GM12878 (cell line): ENCODE measurements around the gene DMD. TPM values are rescaled to one million over a fixed set of nuclear protein-coding genes. Genes with fewer than 3 reads are reported as not detected.

Source experiments
- ATAC-seq: fragments of 200-7000 bp; cut with Tn5 transposase; 3 replicates; pipeline ENCODE4 v1.9.1; 2020; ENCODE audit warnings: mild to moderate bottlenecking, moderate library complexity
- BruUV-seq: library from RNA; stranded (reverse); fragments of 400-500 nt; replicated peaks from 2 replicates; lab custom pipeline; 2021; lab: Mats Ljungman, UMichigan
- CTCF ChIA-PET: fragments of 300-600 bp; sonication (Branson Sonifier 250); formaldehyde crosslinking; extraction: SDS; loops from one replicate; lab custom pipeline; 2021; ENCODE audit warnings: inconsistent platforms; lab: Yijun Ruan, JAX
- POLR2A ChIA-PET: fragments of 350-600 bp; formaldehyde crosslinking; extraction: SDS; loops from one replicate; lab custom pipeline; 2021; ENCODE audit warnings: inconsistent platforms; lab: Charles Lee
- RAD21 ChIA-PET: fragments of 300-600 bp; sonication (Branson Sonifier 250); formaldehyde crosslinking; loops from one replicate; lab custom pipeline; 2023; ENCODE audit warnings: antibody characterized with exemption; ENCODE audit not compliant: unreplicated experiment; lab: Charles Lee
- SMC1A ChIA-PET: fragments of 300-600 bp; sonication (Branson Sonifier 250); formaldehyde crosslinking; loops from one replicate; lab custom pipeline; 2023; ENCODE audit not compliant: unreplicated experiment, uncharacterized antibody; lab: Charles Lee
- DNase-seq: peaks from one replicate; pipeline ENCODE4 v3.0.0-alpha.2; 2011; ENCODE audit warnings: low read depth, low spot score
- FAIRE-seq: peaks from 3 replicates; lab custom pipeline; 2011; peaks lifted over from hg19 to GRCh38; lab: Jason Lieb, UNC
- H2AFZ ChIP-seq: 2 replicates; pipeline ENCODE4 v1.6.0; 2011; ENCODE audit warnings: low read depth, low read length, control low read depth; ENCODE audit not compliant: control insufficient read depth
- H3K27ac ChIP-seq: 2 replicates; pipeline ENCODE4 v1.5.1; 2011; ENCODE audit warnings: control low read depth; ENCODE audit not compliant: control insufficient read depth, insufficient read depth
- H3K27me3 ChIP-seq, 2 experiments: replicated peaks in 1 of 2; 2 replicates each; pipeline versions ENCODE4 v1.6.0 to v1.6.1; 2011; ENCODE audit warnings: low read length in 1 of 2; ENCODE audit not compliant: control insufficient read depth in 2 of 2, insufficient read depth in 2 of 2
- H3K36me3 ChIP-seq, 2 experiments: 2 replicates each; pipeline ENCODE4 v1.5.1; 2011; ENCODE audit warnings: low read length in 1 of 2; ENCODE audit not compliant: control insufficient read depth in 2 of 2, insufficient read depth in 2 of 2
- H3K4me1 ChIP-seq: 2 replicates; pipeline ENCODE4 v1.6.1; 2011; ENCODE audit warnings: mild to moderate bottlenecking, low read length, moderate library complexity, mixed read lengths; ENCODE audit not compliant: control insufficient read depth, insufficient read depth
- H3K4me2 ChIP-seq: 2 replicates; pipeline ENCODE4 v1.6.0; 2011; ENCODE audit warnings: control low read depth; ENCODE audit not compliant: control insufficient read depth, insufficient read depth
- H3K4me3 ChIP-seq: fragments of 200-600 bp; sonication (generic); 2 replicates; pipeline ENCODE4 v1.5.1; 2016
- H3K79me2 ChIP-seq: 2 replicates; pipeline ENCODE4 v1.6.0; 2011; ENCODE audit warnings: low read length; ENCODE audit not compliant: control insufficient read depth, insufficient read depth
- H3K9ac ChIP-seq: 2 replicates; pipeline ENCODE4 v1.8.0; 2011; ENCODE audit warnings: low read length, control low read depth, mixed read lengths; ENCODE audit not compliant: control insufficient read depth, insufficient read depth
- H3K9me3 ChIP-seq: replicated peaks from 3 replicates; pipeline ENCODE4 v1.5.1; 2011; ENCODE audit warnings: mild to moderate bottlenecking, low read length; ENCODE audit not compliant: control insufficient read depth, insufficient read depth
- H4K20me1 ChIP-seq: 2 replicates; pipeline ENCODE4 v1.6.0; 2011; ENCODE audit not compliant: control insufficient read depth, insufficient read depth
- ATF7 ChIP-seq: fragments of 450-650 bp; IDR thresholded peaks from 2 replicates; pipeline ENCODE4 v1.6.1; 2016; ENCODE audit warnings: low read depth, mild to moderate bottlenecking
- SMAD1 ChIP-seq: fragments of 450-650 bp; IDR thresholded peaks from 2 replicates; pipeline ENCODE4 v1.6.1; 2018; ENCODE audit warnings: mild to moderate bottlenecking, low read depth; ENCODE audit not compliant: partially characterized antibody
- SUPT20H ChIP-seq: IDR thresholded peaks from 2 replicates; pipeline ENCODE4 v1.6.1; 2011; ENCODE audit warnings: low read depth, mild to moderate bottlenecking, low read length, moderate library complexity, borderline replicate concordance; ENCODE audit not compliant: control insufficient read depth
- WGBS: methylation state at CpG from one replicate; pipeline ENCODE4 v1.1.6; 2016; ENCODE audit warnings: low lambda C conversion rate; ENCODE audit not compliant: insufficient replicate concordance, insufficient coverage; ENCODE audit errors: missing lambda C conversion rate; 5-methylcytosine and 5-hydroxymethylcytosine counted together
- in situ Hi-C: fragments of 300-500 bp; cut with MboI; formaldehyde crosslinking; loops from 9 replicates; pipeline ENCODE4 v1.14.3; 2018; ENCODE audit warnings: mixed read lengths
- intact Hi-C: fragments of 100-400 bp; cut with micrococcal nuclease; formaldehyde crosslinking; loops from one replicate; pipeline ENCODE4 v1.14.2; 2022; ENCODE audit not compliant: unreplicated experiment
- polyA plus RNA-seq, 11 experiments: library from polyadenylated mRNA; depleted of rRNA in 4 of 11; unstranded in 6 of 11; stranded (reverse) in 5 of 11; fragments of >200 nt; fragmentation: Nextera tagmentation in 4 of 11; fragmentation: Illumina TruSeq in 1 of 11; extraction: Ambion mirVana in 4 of 11; extraction: Trizol in 1 of 11; gene quantifications; 1 replicate in 1 of 11; 2 replicates in 10 of 11; pipeline versions ENCODE4 v1.2.1 to v1.2.3, GENCODE V29; 2011 to 2016; ENCODE audit warnings: inconsistent platforms in 2 of 11, missing spikeins in 2 of 11, low read depth in 1 of 11
- total RNA-seq, 4 experiments: library from RNA; depleted of rRNA in 3 of 4; stranded (reverse); fragments of >200 nt in 3 of 4; fragmentation: Illumina TruSeq in 1 of 4; extraction: Trizol in 1 of 4; gene quantifications; 2 replicates each; pipeline versions ENCODE4 v1.2.1 to v1.2.3, GENCODE V29; 2013 to 2021
- TF ChIP-seq, protein P1 (sequence below): fragments of 450-650 bp; IDR thresholded peaks from 2 replicates; pipeline ENCODE4 v1.6.1; 2017; ENCODE audit warnings: mild to moderate bottlenecking, low read depth, inconsistent platforms; ENCODE audit not compliant: poor library complexity, severe bottlenecking

Gene DMD
- total and polyA plus RNA-seq, 10 of the 15 experiments (the other 5 are each of a cell fraction or from before 2014, with no cell fraction given): 1.4 to 24.3 (median 4.3) TPM

DNA sequence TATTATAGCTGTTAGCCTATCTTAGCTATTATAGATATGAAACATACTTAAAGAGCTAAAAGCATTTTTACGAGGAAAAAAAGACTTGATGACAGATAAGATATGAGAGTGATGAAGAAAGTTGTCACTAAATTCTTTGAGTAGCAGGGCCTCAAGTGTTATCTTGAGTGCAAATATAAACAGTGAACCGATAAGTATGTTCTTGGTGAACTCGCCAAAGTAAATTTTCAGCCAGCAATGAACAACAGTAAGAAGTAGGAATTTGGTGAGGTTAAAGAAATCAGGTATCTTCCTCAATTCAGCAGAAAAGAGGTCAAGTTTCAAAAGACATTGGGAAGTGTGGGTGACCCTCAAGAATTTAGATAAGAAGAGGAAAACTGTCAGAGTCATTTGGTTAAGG lies 1667.7 kb downstream of the DMD start:
- ChIA-PET SMC1A (no interaction called here), RAD21 (no interaction called here), CTCF (no interaction called here), POLR2A (no interaction called here)
- Histone ChIP-seq H3K79me2 (no peaks in the 10 kb centered on the region), H3K4me3 (no peak overlapping the region), H3K9me3 (no peaks in the 10 kb centered on the region), H3K36me3 (no peaks in the 10 kb centered on the region), H2AFZ (no peak overlapping the region), H3K27me3 (no peaks in the 10 kb centered on the region), H4K20me1 (no peaks in the 10 kb centered on the region), H3K27ac (no peak overlapping the region), H3K4me1 (no peaks in the 10 kb centered on the region), H3K4me2 (no peak overlapping the region), H3K9ac (no peak overlapping the region)
- TF ChIP-seq SMAD1 (no peak), ATF7 (no peak)
- TF ChIP-seq, protein P1, sequence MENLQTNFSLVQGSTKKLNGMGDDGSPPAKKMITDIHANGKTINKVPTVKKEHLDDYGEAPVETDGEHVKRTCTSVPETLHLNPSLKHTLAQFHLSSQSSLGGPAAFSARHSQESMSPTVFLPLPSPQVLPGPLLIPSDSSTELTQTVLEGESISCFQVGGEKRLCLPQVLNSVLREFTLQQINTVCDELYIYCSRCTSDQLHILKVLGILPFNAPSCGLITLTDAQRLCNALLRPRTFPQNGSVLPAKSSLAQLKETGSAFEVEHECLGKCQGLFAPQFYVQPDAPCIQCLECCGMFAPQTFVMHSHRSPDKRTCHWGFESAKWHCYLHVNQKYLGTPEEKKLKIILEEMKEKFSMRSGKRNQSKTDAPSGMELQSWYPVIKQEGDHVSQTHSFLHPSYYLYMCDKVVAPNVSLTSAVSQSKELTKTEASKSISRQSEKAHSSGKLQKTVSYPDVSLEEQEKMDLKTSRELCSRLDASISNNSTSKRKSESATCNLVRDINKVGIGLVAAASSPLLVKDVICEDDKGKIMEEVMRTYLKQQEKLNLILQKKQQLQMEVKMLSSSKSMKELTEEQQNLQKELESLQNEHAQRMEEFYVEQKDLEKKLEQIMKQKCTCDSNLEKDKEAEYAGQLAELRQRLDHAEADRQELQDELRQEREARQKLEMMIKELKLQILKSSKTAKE: no peak
- in situ Hi-C loops (no loop called here), intact Hi-C loops (no loop called here)
- DNase-seq (no peak), FAIRE-seq (no peak), ATAC-seq (no peak)
- 11% methylated on average over 3 of the region's 3 CpGs for WGBS
- BruUV-seq: no TSS peak

- in situ Hi-C loops: no loop called here
Measured at GRCh38 chrX:31542566-31542965, 1668.8 kb downstream of the DMD start.

More at GRCh38 chrX:31542566-31542965, 1668.8 kb downstream of the DMD start:
- Histone ChIP-seq H3K79me2 (no peaks in the 10 kb centered on the region), H3K4me2 (no peak overlapping the region), H3K9ac (no peak overlapping the region), H4K20me1 (no peaks in the 10 kb centered on the region), H3K9me3 (no peaks in the 10 kb centered on the region), H3K27ac (no peak overlapping the region), H2AFZ (no peak overlapping the region), H3K27me3 (no peaks in the 10 kb centered on the region), H3K4me1 (no peaks in the 10 kb centered on the region), H3K36me3 (no peaks in the 10 kb centered on the region), H3K4me3 (no peak overlapping the region)
- RAD21 ChIA-PET: no interaction called here
- SMC1A ChIA-PET: no interaction called here
- no peak for TF ChIP-seq SUPT20H
- 84% methylated on average over 2 of the region's 2 CpGs for WGBS
- ATAC-seq (no peak), DNase-seq (no peak), FAIRE-seq (no peak)
- POLR2A ChIA-PET: no interaction called here
- no TSS peak for BruUV-seq
- CTCF ChIA-PET: no interaction called here
- intact Hi-C loops: no loop called here
